Loucy (cell line): Measurements from ENCODE around the gene ACADVL.

ENCODE experiments used
- H2AFZ ChIP-seq: fragments of 200-600 bp; sonication (generic); 2 replicates; pipeline ENCODE4 v1.6.0; 2016; ENCODE audit warnings: antibody characterized with exemption, mild to moderate bottlenecking, low read length, moderate library complexity
- H3F3A ChIP-seq: fragments of 200-600 bp; 2 replicates; pipeline ENCODE4 v1.6.0; 2016; ENCODE audit warnings: antibody characterized with exemption, low read depth, mild to moderate bottlenecking
- H3K27me3 ChIP-seq: fragments of 200-600 bp; sonication (generic); 2 replicates; pipeline ENCODE4 v1.6.1; 2014; ENCODE audit warnings: low read length, mild to moderate bottlenecking; ENCODE audit not compliant: insufficient read depth, poor library complexity, severe bottlenecking
- H3K36me3 ChIP-seq: fragments of 200-600 bp; sonication (generic); 2 replicates; pipeline ENCODE4 v1.6.1; 2016; ENCODE audit warnings: low read length; ENCODE audit not compliant: insufficient read depth
- H3K4me1 ChIP-seq: fragments of 200-600 bp; sonication (generic); 2 replicates; pipeline ENCODE4 v1.5.1; 2014; ENCODE audit warnings: low read length, mild to moderate bottlenecking; ENCODE audit not compliant: insufficient read depth, poor library complexity, severe bottlenecking
- H3K4me2 ChIP-seq: fragments of 200-600 bp; sonication (generic); 2 replicates; pipeline ENCODE4 v1.6.0; 2014; ENCODE audit warnings: antibody characterized with exemption, low read length, low read depth, mild to moderate bottlenecking; ENCODE audit not compliant: poor library complexity, severe bottlenecking
- H3K4me3 ChIP-seq: fragments of 200-600 bp; sonication (generic); 2 replicates; pipeline ENCODE4 v1.5.1; 2014; ENCODE audit warnings: low read length, mild to moderate bottlenecking, mixed read lengths; ENCODE audit not compliant: poor library complexity, severe bottlenecking
- H3K79me2 ChIP-seq: fragments of 200-600 bp; sonication (generic); 2 replicates; pipeline ENCODE4 v1.6.1; 2014; ENCODE audit warnings: low read length; ENCODE audit not compliant: insufficient read depth
- H3K9ac ChIP-seq: fragments of 200-600 bp; sonication (generic); 2 replicates; pipeline ENCODE4 v1.6.0; 2014; ENCODE audit warnings: mild to moderate bottlenecking, low read depth, low read length, moderate library complexity; ENCODE audit not compliant: poor library complexity, severe bottlenecking
- H3K9me2 ChIP-seq: fragments of 200-600 bp; sonication (generic); replicated peaks from 2 replicates; pipeline ENCODE4 v1.6.1; 2016; ENCODE audit warnings: low read depth, low read length, mixed read lengths
- H3K9me3 ChIP-seq: fragments of 200-600 bp; sonication (generic); 2 replicates; pipeline ENCODE4 v1.6.1; 2014; ENCODE audit warnings: mild to moderate bottlenecking, antibody characterized with exemption, low read length, low read depth; ENCODE audit not compliant: insufficient read depth
- H4K20me1 ChIP-seq: fragments of 200-600 bp; sonication (generic); 2 replicates; pipeline ENCODE4 v1.6.0; 2014; ENCODE audit warnings: antibody characterized with exemption, low read length, mild to moderate bottlenecking; ENCODE audit not compliant: insufficient read depth, poor library complexity, severe bottlenecking
- CTCF ChIP-seq: fragments of 200-600 bp; sonication (generic); conservative IDR thresholded peaks from 2 replicates; pipeline ENCODE4 v1.5.1; 2014; ENCODE audit warnings: mild to moderate bottlenecking, antibody characterized with exemption, low read length
- EZH2phosphoT487 ChIP-seq: fragments of 200-600 bp; IDR thresholded peaks from 2 replicates; pipeline ENCODE4 v1.6.1; 2018; ENCODE audit warnings: antibody characterized with exemption, mild to moderate bottlenecking, moderate library complexity, borderline replicate concordance

ACADVL gene

DNA sequence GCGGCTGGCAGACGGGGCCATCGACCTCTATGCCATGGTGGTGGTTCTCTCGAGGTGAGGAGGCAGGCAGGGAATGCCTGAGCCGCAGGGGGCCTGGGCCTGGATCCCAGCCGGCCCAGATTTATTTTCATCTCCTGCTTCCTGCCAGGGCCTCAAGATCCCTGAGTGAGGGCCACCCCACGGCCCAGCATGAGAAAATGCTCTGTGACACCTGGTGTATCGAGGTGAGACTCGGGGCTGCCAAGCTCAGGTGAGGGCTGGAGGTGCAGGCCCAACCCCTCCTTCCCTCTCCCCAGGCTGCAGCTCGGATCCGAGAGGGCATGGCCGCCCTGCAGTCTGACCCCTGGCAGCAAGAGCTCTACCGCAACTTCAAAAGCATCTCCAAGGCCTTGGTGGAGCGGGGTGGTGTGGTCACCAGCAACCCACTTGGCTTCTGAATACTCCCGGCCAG is 4.9 kb downstream of the ACADVL start:
- H3K27me3 ChIP-seq = no peaks in the 10 kb centered on the region
- H3K9ac ChIP-seq = no peak overlapping the region
- H3K79me2 ChIP-seq = peaks cover 27% of the 10 kb centered on the region; the same call in 1 of the 2 replicates
- peaks cover 59% of the 10 kb centered on the region; the same call in 1 of the 2 replicates for H3K36me3 ChIP-seq
- H2AFZ ChIP-seq = no peak overlapping the region
- no peaks in the 10 kb centered on the region for H3F3A ChIP-seq
- no peak for TF ChIP-seq EZH2phosphoT487
- TF ChIP-seq CTCF = no peak
- no peaks in the 10 kb centered on the region for H3K9me2 ChIP-seq
- H3K4me1 ChIP-seq = peaks cover 6% of the 10 kb centered on the region
- H3K4me2 ChIP-seq = no peak overlapping the region
- H4K20me1 ChIP-seq = peaks cover 13% of the 10 kb centered on the region
- H3K4me3 ChIP-seq = no peak overlapping the region
- H3K9me3 ChIP-seq = no peaks in the 10 kb centered on the region

- H3K9me2 ChIP-seq = no peaks in the 10 kb centered on the region
- H3K9ac ChIP-seq = no peak overlapping the region
- peaks cover 29% of the 10 kb centered on the region; the same call in 1 of the 2 replicates for H3K79me2 ChIP-seq
- no peaks in the 10 kb centered on the region for H3F3A ChIP-seq
- no peak overlapping the region for H2AFZ ChIP-seq
- peaks cover 65% of the 10 kb centered on the region; the same call in 1 of the 2 replicates for H3K36me3 ChIP-seq
- no peaks in the 10 kb centered on the region for H3K4me1 ChIP-seq
- no peak overlapping the region for H3K4me2 ChIP-seq
- no peak overlapping the region for H3K4me3 ChIP-seq
- H3K9me3 ChIP-seq = no peaks in the 10 kb centered on the region
- H4K20me1 ChIP-seq = peaks cover 13% of the 10 kb centered on the region
- TF ChIP-seq EZH2phosphoT487 = no peak
- no peak for TF ChIP-seq CTCF
- no peaks in the 10 kb centered on the region for H3K27me3 ChIP-seq
These were observed 6.1 kb downstream of the ACADVL start for GRCh38 chr17:7225711-7226331.

GRCh38 chr17:7226721-7227710 is 7.3 kb downstream of the ACADVL start:
- peaks cover 6% of the 10 kb centered on the region for H3K4me1 ChIP-seq
- peaks cover 6% of the 10 kb centered on the region for H4K20me1 ChIP-seq
- H3K4me3 ChIP-seq = no peak overlapping the region
- peaks cover 35% of the 10 kb centered on the region for H3K79me2 ChIP-seq
- H2AFZ ChIP-seq = no peak overlapping the region
- H3K9ac ChIP-seq = no peak overlapping the region
- H3K4me2 ChIP-seq = no peak overlapping the region
- H3K27me3 ChIP-seq = no peaks in the 10 kb centered on the region
- peaks cover 63% of the 10 kb centered on the region; the same call in 1 of the 2 replicates for H3K36me3 ChIP-seq
- no peaks in the 10 kb centered on the region for H3F3A ChIP-seq
- no peaks in the 10 kb centered on the region for H3K9me2 ChIP-seq
- no peak for TF ChIP-seq EZH2phosphoT487
- TF ChIP-seq CTCF = no peak
- no peaks in the 10 kb centered on the region for H3K9me3 ChIP-seq
